ENCODE measurements around the gene CATSPER3.

DNA sequence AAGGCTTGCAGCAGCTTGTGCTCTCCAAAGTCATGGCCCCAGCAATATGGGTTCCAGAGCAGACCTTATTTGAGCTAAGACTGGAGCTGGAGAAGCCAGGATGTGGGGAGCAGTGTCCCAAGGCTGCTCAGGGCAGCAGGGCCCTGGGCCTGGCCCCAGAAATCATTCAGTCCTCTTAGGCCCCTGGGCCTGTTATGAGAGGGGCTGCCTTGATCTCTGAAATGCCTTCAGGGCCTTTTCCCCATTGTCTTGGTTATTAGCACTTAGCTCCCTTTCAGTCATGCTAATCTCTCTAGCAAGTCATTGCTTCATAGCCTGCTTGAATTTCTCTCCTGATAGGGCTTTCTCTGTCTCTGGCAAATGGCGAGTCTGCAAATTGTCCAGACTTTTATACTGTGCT is 9.1 kb downstream of the CATSPER3 start:
- no peak for TF ChIP-seq CTCF (IDR thresholded peaks at IDR 0.05)
- no peak for TF ChIP-seq POLR2A (IDR thresholded peaks at IDR 0.05)
